Activated T-cell treated with anti-CD3 and anti-CD28 coated beads for 24 hours (primary cell): ENCODE data around the gene ZNF554.

Experiments
- DNase-seq: peaks from one replicate; pipeline ENCODE4 v3.0.0-alpha.2; 2020; ENCODE audit warnings: low read depth

Gene ZNF554

GRCh38 chr19:2867025-2867991 is 47.6 kb downstream of the ZNF554 start, which contains the start of gene ZNF556:
TSS of gene ZNF556 (plus strand) at chr19:2867335. CDS start at chr19:2867422, 87 bp downstream.
- no peak for DNase-seq

DNA sequence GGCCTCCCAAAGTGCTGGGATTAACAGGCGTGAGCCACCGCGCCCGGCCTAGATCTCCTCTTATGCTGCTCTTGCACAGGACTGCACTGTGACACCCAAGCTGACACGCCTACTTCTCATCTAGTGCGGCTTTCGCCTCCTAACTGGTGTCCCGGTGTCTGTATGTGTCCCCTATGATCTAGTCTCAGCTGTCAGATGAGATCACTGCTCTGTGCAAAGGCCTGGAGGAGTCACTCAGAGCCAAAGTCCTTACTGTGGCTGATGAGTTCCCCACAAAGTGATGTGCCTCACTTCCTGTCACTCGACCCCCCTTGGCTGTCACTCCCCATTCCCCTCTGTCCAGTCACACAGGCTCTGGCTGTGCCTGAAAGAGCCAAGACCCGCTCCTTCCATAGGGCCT is 50.0 kb downstream of the ZNF554 start:
- DNase-seq: no peak

DNA sequence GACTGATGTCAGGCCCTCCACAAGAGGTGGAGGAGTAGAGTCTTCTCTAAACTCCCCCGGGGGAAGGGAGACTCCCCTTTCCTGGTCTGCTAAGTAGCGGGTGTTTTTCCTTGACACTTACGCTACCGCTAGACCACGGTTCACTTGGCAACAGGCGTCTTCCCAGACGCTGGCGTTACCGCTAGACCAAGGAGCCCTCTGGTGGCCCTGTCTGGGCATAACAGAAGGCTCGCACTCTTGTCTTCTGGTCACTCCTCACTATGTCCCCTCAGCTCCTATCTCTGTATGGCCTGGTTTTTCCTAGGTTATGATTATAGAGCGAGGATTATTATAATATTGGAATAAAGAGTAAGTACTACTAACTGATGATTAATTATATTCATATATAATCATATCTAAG is 52.5 kb downstream of the ZNF554 start:
- peak; percentile 11 for DNase-seq

DNA sequence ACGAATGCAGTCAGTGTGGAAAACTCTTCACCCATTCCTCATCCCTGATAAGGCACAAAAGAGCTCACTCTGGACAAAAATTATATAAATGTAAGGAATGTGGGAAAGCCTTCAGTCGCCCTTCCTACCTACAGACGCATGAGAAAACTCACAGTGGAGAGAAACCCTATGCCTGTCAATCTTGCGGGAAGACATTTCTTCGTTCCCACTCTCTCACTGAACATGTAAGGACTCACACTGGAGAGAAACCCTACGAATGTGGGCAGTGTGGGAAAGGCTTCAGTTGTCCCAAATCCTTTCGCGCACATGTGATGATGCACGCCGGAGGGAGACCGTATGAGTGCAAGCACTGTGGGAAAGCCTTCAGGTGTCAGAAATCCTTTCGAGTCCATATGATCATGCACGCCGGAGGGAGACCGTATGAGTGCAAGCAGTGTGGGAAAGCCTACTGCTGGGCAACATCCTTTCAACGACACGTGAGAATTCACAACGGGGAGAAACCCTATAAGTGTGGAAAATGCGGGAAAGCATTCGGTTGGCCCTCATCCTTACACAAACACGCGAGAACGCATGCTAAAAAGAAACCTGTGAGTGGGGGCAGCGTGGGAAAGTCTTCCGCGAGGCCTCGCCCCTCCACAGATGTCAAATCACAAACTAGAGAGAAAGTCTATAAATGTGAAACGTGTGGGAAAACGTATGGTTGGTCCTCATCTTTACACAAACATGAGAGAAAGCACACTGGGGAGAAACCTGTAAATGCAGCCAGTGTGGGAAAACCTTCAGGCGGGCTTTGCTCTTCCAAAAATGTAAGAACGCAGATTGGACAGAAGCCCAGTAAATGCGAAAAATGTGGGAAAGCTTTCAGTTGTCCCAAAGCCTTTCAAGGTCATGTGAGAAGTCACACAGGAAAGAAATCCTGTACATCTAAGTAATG is 58.0 kb downstream of the ZNF554 start:
- DNase-seq: no peak

DNA sequence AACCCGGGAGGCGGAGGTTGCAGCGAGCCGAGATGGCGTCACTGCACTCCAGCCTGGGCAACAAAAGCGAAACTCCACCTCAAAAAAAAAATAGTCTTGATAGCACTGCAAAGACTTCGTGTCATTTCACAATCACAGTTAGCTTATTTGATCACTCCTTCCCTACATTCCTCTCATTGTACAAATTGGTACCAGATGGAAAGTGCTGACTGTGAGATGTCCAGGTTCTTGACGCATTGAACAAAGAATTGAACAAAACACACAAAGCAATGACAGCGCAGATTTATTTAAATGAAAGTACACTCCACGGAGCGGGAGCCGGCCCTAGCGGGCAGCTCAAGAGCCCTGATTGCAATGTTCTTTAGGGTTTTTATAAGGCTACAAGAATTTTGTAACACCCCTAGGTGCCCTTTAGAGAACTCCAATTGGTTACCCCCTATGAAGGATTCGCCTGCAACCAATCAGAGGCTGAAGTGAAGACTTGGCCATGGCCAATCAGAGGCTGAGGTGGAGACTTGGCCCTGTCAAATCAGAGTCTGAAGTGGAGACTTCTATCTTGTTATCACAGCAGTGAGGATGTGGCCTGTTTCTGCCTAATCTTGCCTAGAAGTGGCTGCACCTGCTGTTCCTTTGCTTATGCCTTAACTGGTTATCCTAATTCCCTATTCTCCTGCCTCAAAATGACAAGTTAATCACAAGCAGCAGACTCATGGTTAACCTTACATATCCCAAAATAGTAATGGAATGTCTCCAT is 64.2 kb downstream of the ZNF554 start:
- no peak for DNase-seq

GRCh38 chr19:2885736-2886135 is 66.1 kb downstream of the ZNF554 start:
- no peak for DNase-seq
